ENCODE measurements around the gene METTL1. TPM values are rescaled to one million over a fixed set of nuclear protein-coding genes. Genes with fewer than 3 reads are reported as not detected.

Gene METTL1
- total and polyA plus RNA-seq, 9 of the 15 experiments (the other 6 are each of a cell fraction or from before 2014, with no cell fraction given) = 12.6 to 65.9 (median 39.2) TPM

DNA sequence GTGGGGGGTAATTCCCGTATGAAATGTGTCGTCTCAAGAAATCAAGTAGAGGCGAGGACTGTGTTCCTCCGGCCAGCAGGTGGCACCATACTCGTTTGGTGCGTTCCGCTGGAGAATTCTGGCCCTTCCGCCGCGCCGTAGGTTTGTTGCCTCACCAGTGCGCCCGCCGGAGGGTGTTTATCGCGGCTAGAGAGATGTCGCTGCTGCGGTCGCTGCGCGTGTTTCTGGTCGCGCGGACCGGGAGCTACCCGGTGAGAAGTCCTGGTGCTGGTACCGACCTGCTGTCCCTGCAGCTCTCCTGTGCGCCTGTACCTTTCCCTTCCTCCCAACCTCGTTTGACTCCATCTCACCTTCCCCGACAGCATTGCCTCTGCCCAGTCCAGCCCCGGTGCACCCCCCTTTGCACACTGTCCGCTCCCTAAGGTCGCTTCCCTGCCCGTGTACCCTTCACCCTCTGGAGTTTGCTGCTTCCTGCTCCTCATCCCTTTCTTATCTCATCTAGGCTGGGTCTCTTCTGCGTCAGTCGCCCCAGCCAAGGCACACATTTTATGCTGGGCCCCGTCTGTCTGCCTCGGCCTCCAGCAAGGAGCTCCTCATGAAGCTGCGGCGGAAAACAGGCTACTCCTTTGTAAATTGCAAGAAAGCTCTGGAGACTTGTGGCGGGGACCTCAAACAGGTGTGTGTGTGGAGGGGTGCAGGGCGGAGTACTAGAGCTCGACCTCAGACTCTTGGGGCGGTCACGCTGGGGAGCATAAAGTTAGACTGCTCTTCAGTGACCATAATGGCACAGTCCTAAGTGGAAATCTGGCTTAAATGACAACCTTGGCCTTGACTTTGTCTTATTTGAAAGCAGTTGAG is 10.9 kb upstream of the METTL1 start, which contains the start of gene TSFM (continued):
- TF ChIP-seq ZNF316 (IDR thresholded peaks at IDR 0.05) = peak; percentile 42; the same call in 1 of the 2 replicates
- TF ChIP-seq PHF8 (IDR thresholded peaks at IDR 0.05; ENCODE audit: borderline replicate concordance, low read length) = peak; percentile 97
- TF ChIP-seq ZNF589 (CRISPR knock-in tag; IDR thresholded peaks at IDR 0.05; ENCODE audit: low read depth) = no peak
- TF ChIP-seq, protein P1, sequence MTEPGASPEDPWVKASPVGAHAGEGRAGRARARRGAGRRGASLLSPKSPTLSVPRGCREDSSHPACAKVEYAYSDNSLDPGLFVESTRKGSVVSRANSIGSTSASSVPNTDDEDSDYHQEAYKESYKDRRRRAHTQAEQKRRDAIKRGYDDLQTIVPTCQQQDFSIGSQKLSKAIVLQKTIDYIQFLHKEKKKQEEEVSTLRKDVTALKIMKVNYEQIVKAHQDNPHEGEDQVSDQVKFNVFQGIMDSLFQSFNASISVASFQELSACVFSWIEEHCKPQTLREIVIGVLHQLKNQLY (CRISPR knock-in tag; conservative IDR thresholded peaks at IDR 0.05) = no peak
- no peak; the same call in 1 of the 2 replicates for TF ChIP-seq SMARCA4 (IDR thresholded peaks at IDR 0.05)
- TF ChIP-seq, protein P2, sequence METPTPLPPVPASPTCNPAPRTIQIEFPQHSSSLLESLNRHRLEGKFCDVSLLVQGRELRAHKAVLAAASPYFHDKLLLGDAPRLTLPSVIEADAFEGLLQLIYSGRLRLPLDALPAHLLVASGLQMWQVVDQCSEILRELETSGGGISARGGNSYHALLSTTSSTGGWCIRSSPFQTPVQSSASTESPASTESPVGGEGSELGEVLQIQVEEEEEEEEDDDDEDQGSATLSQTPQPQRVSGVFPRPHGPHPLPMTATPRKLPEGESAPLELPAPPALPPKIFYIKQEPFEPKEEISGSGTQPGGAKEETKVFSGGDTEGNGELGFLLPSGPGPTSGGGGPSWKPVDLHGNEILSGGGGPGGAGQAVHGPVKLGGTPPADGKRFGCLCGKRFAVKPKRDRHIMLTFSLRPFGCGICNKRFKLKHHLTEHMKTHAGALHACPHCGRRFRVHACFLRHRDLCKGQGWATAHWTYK (CRISPR knock-in tag; IDR thresholded peaks at IDR 0.05) = no peak
- TF ChIP-seq POLR3A (IDR thresholded peaks at IDR 0.05; ENCODE audit: borderline replicate concordance, extremely low read depth, insufficient read depth, insufficient read length) = no peak
- TF ChIP-seq ZBTB1 (CRISPR knock-in tag; IDR thresholded peaks at IDR 0.05; ENCODE audit: borderline replicate concordance, low read depth) = peak; percentile 83; the same call in 1 of the 2 replicates
- TF ChIP-seq, protein P3, sequence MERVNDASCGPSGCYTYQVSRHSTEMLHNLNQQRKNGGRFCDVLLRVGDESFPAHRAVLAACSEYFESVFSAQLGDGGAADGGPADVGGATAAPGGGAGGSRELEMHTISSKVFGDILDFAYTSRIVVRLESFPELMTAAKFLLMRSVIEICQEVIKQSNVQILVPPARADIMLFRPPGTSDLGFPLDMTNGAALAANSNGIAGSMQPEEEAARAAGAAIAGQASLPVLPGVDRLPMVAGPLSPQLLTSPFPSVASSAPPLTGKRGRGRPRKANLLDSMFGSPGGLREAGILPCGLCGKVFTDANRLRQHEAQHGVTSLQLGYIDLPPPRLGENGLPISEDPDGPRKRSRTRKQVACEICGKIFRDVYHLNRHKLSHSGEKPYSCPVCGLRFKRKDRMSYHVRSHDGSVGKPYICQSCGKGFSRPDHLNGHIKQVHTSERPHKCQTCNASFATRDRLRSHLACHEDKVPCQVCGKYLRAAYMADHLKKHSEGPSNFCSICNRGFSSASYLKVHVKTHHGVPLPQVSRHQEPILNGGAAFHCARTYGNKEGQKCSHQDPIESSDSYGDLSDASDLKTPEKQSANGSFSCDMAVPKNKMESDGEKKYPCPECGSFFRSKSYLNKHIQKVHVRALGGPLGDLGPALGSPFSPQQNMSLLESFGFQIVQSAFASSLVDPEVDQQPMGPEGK (CRISPR knock-in tag; IDR thresholded peaks at IDR 0.05; ENCODE audit: borderline replicate concordance) = no peak
- TF ChIP-seq SOX6 (IDR thresholded peaks at IDR 0.05) = peak; percentile 71; the same call in 1 of the 2 replicates
- TF ChIP-seq CEBPB (tag; IDR thresholded peaks at IDR 0.05) = peak; percentile 96
- no peak for TF ChIP-seq ZNF77 (CRISPR knock-in tag; IDR thresholded peaks at IDR 0.05)
- TF ChIP-seq RBM17 (IDR thresholded peaks at IDR 0.05; ENCODE audit: borderline replicate concordance, low read depth, low read length) = no peak
- TF ChIP-seq NCOA6 (IDR thresholded peaks at IDR 0.05) = no peak
- TF ChIP-seq TAF9B (IDR thresholded peaks at IDR 0.05; ENCODE audit: partially characterized antibody) = peak; percentile 65
- no peak for TF ChIP-seq RBM14 (IDR thresholded peaks at IDR 0.05; ENCODE audit: borderline replicate concordance, insufficient read depth, low read depth, low read length)
- TF ChIP-seq ZNF584 (CRISPR knock-in tag; IDR thresholded peaks at IDR 0.05; ENCODE audit: low read depth) = 0 out of 2 replicates have a peak, but pooled peaks have one; percentile 32
- TF ChIP-seq FOS (IDR thresholded peaks at IDR 0.05; ENCODE audit: extremely low read depth, insufficient read length) = no peak
- no peak for TF ChIP-seq ZBTB8A (IDR thresholded peaks at IDR 0.05; ENCODE audit: partially characterized antibody)
- peak; percentile 83 for TF ChIP-seq TBP (optimal IDR thresholded peaks at IDR 0.05; ENCODE audit: low read depth, low read length)
- TF ChIP-seq ZNF583 (CRISPR knock-in tag; IDR thresholded peaks at IDR 0.05) = no peak
- no peak for TF ChIP-seq SMARCB1 (IDR thresholded peaks at IDR 0.05; ENCODE audit: insufficient read length, low read depth)
- TF ChIP-seq ZNF444 (CRISPR knock-in tag; IDR thresholded peaks at IDR 0.05) = no peak

Measured in K562 (cell line).